Smooth muscle cell of the brain vasculature (primary cell): Measurements from ENCODE around the gene OR4B1.
A peak's percentile ranks its signal among the peaks of the same experiment; 100 is the strongest.
"Not testable (repeated sequence)": the region's sequence is repeated elsewhere in the genome, so short reads cannot be mapped to it uniquely, and the experiment has no call there.

Source experiments
- DNase-seq: peaks from one replicate; pipeline ENCODE4 v3.0.0-alpha.2; 2012; ENCODE audit warnings: low read depth, low spot score

OR4B1 gene, protein sequence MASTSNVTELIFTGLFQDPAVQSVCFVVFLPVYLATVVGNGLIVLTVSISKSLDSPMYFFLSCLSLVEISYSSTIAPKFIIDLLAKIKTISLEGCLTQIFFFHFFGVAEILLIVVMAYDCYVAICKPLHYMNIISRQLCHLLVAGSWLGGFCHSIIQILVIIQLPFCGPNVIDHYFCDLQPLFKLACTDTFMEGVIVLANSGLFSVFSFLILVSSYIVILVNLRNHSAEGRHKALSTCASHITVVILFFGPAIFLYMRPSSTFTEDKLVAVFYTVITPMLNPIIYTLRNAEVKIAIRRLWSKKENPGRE

DNA sequence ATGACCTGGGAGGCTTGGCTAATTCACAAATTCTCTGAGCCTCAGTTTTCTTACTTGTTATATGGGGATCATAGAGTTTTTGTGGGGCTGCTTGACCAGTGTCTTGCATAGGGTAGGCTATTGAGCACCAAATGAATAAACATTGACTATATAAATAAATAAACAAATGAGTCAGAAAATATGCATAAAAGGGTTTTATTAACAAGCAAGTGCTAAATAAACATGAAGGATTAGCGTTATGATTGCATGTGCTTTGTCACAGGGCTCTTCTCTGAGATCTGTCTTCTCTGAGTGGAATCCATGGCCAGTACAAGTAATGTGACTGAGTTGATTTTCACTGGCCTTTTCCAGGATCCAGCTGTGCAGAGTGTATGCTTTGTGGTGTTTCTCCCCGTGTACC is at the start of gene OR4B1:
Gene OR4B1, plus strand, starts transcription at position 301 of the 400 bp plus-strand sequence. Its CDS starts 0 bp downstream, at position 301.
- no peak for DNase-seq

GRCh38 chr11:48167380-48167779 is 49.2 kb upstream of the OR4B1 start:
- no peak for DNase-seq

DNA sequence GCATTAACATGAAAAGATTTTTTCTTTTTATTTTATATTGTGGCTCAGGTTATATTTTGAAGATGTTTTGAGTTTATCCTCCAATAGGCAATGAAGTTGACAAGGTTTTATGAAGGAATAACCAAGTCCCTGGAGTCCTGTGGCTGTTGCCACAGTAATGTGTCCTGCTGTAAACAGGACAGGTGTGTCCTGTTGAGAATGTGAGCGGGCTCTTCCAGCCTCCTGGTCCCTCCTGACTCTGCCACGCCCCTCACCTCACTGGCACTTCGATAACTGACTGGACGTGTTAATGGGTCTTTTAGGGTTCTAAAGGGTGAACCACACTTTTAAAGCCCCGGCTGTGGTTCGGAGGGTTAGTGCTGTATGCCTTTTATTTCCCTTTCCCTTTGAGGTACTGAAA is 47.8 kb upstream of the OR4B1 start:
- no peak for DNase-seq

- no peak for DNase-seq
Measured at GRCh38 chr11:48169259-48169658, 47.4 kb upstream of the OR4B1 start.

DNA sequence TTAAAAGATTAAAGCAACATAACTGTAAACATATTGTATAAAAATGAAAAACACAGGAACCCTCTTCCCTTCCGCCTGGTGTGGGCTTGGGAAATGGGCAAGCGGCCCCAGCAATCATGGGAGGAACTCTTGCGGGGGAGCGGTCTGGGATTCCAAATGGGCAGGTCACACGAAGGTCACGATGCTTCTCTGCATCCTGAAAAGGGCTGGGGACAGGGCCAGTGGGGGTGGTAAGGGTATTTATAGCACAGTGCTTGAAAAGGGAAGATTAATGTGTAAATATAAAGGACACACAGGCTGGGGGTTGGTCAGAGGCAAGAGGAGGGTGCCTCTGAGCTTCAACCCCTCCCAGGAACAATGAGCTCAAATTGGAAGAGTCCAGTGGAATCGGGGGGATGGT is 46.9 kb upstream of the OR4B1 start:
- no peak for DNase-seq

DNA sequence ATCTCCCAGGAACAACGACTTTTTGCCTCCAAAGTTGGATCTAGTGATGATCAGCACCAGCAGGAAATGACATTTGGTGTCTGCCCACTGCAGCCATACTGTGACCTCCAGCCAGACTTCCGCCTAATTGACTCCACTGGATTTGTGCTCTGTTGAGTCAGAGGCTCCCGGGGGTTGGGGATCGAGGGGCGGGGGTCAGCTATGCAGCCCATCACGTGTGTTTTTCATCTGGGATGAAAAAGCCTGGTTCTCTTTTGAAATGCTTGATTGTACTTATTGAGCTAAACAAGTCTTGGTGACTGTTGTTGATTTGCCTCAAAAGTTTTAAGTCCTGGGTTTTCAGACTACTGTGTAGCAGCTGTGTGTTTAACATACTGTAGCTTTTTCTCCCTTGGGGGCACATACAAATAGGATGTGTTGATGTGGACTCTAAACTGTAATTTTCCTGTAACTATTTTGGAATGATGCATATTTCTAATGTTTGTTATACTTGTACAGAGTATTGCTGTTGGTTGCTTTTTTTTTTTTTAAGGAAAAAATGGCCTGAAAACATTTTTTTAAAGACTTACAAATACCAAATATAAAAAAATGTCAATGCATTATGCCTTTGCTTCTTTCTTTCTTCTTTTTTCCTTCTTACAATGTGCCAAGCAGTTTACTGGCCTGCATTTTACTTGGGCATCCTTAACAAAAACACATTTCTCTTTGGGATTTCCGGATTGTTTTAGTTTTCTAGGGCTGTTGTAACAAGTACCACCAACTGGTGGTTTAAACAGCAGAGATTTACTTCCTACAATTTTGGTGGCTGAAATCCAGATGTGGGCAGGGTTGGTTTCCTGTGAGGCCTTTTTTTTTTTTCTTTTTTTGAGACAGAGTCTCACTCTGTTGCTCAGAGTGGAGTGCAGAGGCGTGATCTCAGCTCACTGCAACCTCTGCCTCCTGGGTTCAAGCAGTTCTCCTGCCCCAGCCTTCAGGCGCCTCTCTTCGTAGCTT is 46.1 kb upstream of the OR4B1 start:
- DNase-seq = peak; percentile 21

GRCh38 chr11:48172818-48173609 is 43.6 kb upstream of the OR4B1 start:
- no peak for DNase-seq

GRCh38 chr11:48177661-48178060 is 38.9 kb upstream of the OR4B1 start:
- DNase-seq = no peak

- no peak for DNase-seq
Measured at GRCh38 chr11:48180627-48181026, 36.0 kb upstream of the OR4B1 start.

- DNase-seq = no peak
Measured at GRCh38 chr11:48182860-48183526, 33.6 kb upstream of the OR4B1 start.

DNA sequence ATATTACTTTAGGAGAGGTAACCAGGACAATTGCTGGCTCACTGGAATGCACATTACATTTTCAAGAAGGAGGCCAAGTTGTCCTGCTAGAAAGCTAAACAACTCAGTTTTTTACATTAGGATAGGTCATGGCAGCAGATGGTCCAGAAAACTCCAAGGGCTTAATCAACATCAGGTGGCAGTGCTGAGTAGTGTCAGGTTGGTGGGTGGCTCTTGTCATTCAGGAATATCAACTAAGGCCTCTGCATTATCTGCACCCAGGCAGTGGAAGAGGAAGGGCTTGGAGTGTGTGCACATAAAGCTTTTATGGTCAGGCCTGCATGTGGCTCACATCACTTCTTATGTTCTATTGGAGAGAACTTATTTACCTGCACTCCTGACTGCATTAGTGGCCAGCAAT is 32.2 kb upstream of the OR4B1 start:
- DNase-seq = no peak

DNA sequence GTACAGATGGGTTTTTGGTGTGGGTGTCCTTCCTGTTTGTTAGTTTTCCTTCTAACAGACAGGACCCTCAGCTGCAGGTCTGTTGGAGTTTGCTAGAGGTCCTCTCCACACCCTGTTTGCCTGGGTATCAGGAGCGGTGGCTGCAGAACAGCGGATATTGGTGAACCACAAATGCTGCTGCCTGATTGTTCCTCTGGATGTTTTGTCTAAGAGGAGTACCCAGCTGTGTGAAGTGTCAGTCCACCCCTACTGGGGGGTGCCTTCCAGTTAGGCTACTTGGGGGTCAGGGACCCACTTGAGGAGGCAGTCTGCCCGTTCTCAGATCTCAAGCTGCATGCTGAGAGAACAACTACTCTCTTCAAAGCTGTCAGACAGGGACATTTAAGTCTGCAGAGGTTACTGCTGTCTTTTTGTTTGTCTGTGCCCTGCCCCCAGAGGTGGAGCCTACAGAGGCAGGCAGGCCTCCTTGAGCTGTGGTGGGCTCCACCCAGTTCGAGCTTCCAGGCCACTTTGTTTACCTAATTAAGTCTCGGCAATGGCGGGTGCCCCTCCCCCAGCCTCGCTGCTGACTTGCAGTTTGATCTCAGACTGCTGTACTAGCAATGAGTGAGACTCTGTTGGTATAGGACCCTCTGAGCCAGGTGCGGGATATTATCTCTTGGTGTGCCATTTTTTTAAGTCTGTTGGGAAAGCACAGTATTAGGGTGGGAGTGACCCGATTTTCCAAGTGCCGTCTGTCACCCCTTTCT is 25.5 kb upstream of the OR4B1 start:
- not testable (repeated sequence) for DNase-seq

- no peak for DNase-seq
Measured at GRCh38 chr11:48193876-48194275, 22.7 kb upstream of the OR4B1 start.

DNA sequence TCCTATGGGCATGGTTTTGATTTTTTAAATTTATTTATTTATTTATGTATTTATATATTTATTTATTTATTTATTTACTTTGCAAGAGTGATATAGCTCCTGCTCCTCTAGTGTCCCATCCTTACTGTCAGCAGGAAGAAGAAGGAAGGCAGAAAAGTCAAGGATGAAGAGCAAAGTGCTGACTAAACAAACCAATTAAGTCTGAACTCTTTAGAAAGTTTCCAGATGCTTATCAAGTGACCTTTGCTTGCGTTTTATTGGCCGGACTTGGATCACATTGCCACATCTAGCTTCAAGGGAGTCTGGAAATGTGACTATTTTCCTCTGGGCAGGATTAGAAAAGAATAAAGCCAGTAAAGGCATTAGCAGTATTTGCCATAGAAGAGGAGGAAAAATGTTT is 8.7 kb upstream of the OR4B1 start:
- no peak for DNase-seq

GRCh38 chr11:48210052-48210451 is 6.6 kb upstream of the OR4B1 start:
- no peak for DNase-seq

- DNase-seq = no peak
Measured at GRCh38 chr11:48228761-48229160, 12.2 kb downstream of the OR4B1 start.

GRCh38 chr11:48230057-48230456 is 13.4 kb downstream of the OR4B1 start:
- DNase-seq = not testable (repeated sequence)

GRCh38 chr11:48237727-48238126 is 21.1 kb downstream of the OR4B1 start:
- no peak for DNase-seq

GRCh38 chr11:48242501-48242900 is 25.9 kb downstream of the OR4B1 start:
- DNase-seq = no peak

GRCh38 chr11:48244804-48245203 is 28.2 kb downstream of the OR4B1 start, which contains the start of gene OR4X2:
Gene OR4X2, plus strand, starts transcription at chr11:48245104. Its CDS starts 0 bp downstream, at chr11:48245104.
- DNase-seq = no peak
